HG03342 (cell line): ENCODE measurements around the gene PCSK5.
"Not testable (repeated sequence)": the region's sequence is repeated elsewhere in the genome, so short reads cannot be mapped to it uniquely, and the experiment has no call there.

Source experiments
- ATAC-seq: cut with Tn5 transposase; IDR thresholded peaks from one replicate; pipeline ENCODE4 v1.9.1; 2021; ENCODE audit warnings: mild to moderate bottlenecking, moderate library complexity; ENCODE audit not compliant: unreplicated experiment

Gene PCSK5

DNA sequence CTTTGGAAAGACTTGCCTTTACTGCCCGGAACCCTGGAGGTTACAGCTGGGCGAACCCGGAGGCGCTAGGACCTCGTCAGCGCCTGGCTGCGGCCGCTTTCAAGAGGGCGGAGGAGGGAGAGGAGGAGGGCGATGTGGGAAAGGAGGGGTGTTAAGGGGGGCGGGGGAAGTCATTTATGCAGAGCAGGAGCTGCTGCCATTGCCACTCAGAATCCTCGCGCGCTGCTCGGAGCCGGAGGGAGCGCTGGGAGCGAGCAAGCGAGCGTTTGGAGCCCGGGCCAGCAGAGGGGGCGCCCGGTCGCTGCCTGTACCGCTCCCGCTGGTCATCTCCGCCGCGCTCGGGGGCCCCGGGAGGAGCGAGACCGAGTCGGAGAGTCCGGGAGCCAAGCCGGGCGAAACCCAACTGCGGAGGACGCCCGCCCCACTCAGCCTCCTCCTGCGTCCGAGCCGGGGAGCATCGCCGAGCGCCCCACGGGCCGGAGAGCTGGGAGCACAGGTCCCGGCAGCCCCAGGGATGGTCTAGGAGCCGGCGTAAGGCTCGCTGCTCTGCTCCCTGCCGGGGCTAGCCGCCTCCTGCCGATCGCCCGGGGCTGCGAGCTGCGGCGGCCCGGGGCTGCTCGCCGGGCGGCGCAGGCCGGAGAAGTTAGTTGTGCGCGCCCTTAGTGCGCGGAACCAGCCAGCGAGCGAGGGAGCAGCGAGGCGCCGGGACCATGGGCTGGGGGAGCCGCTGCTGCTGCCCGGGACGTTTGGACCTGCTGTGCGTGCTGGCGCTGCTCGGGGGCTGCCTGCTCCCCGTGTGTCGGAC is at the start of gene PCSK5:
Gene PCSK5 (plus strand): TSS at position 202 of the 805 bp plus-strand sequence. CDS start 509 bp downstream, at position 711.
- peak; percentile 77 for ATAC-seq

GRCh38 chr9:75844321-75844720 is 46.2 kb upstream of the PCSK5 start:
- no peak for ATAC-seq

DNA sequence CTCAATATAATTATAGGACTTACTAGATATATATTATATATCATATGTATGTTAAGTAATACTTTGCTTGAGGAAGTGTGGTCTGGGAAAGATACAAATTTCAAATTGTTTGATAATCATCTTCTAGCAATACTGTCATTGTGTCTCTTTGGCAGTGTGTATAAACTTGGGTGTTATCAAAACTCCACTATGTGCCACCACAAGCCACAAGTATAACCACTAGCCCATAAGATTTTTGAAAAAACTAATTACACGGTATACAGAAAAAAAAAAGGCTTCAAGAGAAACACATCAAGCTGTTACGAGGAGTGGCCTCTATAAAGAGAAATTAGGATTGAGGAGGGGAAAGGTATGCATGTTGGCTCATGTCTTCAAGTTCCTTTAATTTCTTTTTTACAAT is 44.7 kb upstream of the PCSK5 start:
- no peak for ATAC-seq

DNA sequence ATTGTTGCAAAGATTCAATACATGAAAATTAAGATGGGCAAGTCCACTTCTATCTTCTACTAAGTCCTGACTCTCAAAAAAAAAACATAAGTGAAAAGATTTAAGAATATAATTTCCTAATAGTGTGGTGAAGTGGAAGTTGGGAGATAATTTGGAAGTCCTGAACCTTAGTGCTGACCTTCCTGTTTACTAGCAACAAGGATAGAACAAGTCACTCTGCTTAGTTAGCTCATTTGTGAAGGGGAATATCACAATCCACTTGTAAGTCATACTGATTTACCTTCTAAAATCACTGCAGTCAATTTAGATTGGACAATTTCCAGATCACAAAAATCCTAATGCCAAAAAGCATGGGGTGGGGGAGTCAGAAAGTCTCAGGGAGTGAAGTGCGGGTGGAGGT is 43.4 kb upstream of the PCSK5 start:
- ATAC-seq = no peak

GRCh38 chr9:75850459-75851200 is 39.8 kb upstream of the PCSK5 start:
- ATAC-seq = no peak

- no peak for ATAC-seq
These were observed 38.6 kb upstream of the PCSK5 start for GRCh38 chr9:75851917-75852316.

GRCh38 chr9:75852746-75853145 is 37.7 kb upstream of the PCSK5 start:
- no peak for ATAC-seq

GRCh38 chr9:75855509-75855908 is 35.0 kb upstream of the PCSK5 start:
- no peak for ATAC-seq

DNA sequence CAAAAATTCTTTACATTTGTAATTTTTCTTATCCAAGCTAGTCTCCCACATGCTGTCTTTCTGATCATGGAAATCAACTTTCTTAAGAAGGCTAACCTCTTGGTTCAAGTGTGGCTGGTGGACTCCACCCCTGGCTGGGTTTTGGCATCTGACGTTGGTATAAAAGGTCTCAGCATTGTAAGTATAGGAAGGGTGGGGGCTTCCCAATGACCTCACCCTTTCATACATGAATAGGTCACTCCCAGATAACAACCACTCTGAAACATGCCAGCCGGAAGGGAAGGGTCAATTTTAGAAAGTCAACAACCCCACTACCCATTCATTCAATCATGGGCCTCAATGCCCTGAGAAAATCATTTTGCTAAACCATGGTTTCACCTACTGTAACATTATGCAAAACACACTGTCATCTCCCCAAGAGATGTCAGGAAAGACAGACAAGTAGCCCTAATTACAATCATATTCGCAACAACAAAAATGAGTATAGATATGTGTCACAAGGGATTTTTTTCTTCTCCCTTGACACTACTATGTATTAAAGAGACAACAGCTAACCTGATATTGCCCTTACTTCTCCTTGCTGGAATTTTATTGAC is 31.9 kb upstream of the PCSK5 start:
- peak; percentile 46 for ATAC-seq

GRCh38 chr9:75864266-75864665 is 26.2 kb upstream of the PCSK5 start:
- no peak for ATAC-seq

GRCh38 chr9:75866273-75866871 is 24.1 kb upstream of the PCSK5 start:
- ATAC-seq = peak; percentile 59

- not testable (repeated sequence) for ATAC-seq
These were observed 21.9 kb upstream of the PCSK5 start for GRCh38 chr9:75868526-75868925.

GRCh38 chr9:75869236-75869635 is 21.2 kb upstream of the PCSK5 start:
- ATAC-seq = no peak

- no peak for ATAC-seq
These were observed 20.0 kb upstream of the PCSK5 start for GRCh38 chr9:75870450-75870849.

DNA sequence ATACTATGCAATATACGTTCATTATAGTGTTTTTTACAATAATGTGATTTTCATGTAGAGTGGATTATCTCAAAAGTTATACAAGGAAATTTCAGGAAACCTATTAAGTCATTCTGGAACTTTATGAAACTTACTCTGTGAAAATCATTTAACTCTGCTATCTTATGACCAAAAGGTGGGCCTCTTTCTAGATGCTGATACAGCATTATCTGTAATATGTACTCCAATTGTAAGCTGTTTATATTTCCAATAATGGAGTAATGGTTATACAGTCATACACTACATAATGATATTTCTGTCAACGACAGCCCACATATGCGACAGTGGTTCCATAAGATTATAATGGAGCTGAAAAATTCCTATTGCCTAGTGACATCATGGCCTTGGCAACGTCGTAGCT is 18.8 kb upstream of the PCSK5 start:
- no peak for ATAC-seq

DNA sequence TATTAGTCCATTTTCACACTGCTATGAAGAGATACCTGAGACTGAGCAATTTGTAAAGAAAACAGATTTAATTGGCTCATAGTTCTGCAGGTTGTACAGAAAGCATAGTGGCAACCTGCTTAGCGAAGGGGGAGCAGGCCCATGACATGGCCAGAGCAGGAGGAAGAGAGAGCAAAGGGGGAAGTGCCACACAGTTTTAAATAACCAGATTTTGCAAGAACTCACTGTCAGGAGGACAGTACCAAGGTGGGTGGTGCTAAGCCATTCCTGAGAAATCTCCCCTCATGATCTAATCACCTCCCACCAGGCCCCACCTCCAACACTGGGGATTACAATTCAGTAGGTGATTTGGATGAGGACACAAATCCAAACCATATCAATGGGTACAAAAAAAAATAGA is 16.8 kb upstream of the PCSK5 start:
- no peak for ATAC-seq

DNA sequence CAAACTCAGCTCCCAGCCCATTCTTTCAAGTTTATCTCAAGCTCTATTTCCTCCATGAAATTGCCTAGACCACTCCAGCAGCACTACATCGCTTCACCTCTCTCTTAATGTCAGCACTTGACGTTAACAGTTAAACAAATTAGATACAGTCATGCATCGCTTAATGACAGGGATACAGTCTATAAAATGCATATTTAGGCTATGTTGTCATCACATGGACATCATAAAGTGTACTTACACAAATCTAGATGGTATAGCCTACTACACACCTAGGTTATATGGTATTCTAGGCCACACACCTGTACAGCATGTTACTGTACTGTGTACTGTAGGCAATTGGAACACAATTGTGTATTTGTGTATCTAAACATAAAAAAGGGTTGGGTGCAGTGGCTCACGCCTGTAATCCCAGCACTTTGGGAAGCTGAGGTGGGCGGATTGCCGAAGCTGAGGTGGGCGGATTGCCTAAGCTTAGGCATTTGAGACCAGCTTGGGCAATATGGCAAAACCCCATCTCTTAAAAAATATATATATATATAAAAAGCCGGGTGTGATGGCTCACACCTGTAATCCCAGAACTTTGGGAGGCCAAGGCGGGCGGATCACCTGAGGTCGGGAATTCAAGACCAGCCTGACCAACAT is 13.4 kb upstream of the PCSK5 start:
- ATAC-seq = no peak

DNA sequence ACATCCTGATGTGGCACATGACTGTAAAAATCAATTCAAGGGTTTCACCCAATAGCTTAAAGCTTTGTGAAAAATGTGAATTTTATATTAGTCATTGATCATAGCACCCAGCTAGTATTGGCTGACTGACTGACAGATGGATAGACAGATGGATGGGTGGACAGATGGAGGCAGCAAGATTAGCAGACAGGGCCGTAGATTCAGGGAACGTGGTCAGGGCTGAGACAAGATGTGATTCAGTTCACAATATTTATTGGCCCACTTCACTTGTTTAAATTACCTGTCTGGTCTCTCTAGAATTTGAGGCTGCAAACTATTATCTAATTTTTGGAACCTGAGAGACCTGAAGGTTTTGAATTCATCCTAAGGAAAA is 12.0 kb upstream of the PCSK5 start:
- ATAC-seq = no peak

DNA sequence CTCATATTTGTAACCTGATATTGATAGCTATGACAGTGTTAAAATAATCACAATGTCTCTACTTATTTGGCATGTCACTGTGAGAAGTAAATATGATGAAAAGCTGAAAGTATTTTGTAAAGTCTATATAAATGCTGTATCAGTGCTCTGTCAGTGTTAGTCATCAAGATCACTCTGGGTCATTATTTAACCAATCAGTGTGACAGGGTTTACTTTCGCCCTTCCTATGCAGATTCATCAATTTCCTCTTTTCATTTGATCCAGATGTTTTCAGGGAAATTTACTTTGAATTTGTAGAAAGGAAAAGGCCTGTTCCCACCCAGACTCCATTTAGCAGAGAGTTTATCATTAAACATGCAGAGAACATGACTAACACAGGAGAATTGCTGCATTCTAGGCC is 9.9 kb upstream of the PCSK5 start:
- ATAC-seq = no peak

DNA sequence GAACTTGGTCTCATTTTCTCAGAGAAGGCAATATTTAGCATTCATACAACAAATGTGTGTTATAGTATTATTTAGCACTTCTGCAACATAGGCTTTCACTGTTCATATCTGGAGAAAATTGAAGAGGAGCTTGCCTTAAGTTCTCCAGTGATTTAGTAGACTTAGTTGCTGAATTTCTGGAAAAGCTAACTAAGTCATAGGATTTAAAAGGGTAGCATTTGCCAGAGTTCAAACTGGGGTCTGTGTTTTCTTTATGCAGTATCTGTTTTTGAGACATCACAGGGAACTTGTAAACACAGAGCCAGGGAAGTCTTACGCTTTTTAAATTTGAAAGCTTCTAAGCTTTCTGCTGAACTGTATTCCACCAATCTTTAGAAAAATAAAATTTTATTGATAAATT is 8.7 kb upstream of the PCSK5 start:
- no peak for ATAC-seq

DNA sequence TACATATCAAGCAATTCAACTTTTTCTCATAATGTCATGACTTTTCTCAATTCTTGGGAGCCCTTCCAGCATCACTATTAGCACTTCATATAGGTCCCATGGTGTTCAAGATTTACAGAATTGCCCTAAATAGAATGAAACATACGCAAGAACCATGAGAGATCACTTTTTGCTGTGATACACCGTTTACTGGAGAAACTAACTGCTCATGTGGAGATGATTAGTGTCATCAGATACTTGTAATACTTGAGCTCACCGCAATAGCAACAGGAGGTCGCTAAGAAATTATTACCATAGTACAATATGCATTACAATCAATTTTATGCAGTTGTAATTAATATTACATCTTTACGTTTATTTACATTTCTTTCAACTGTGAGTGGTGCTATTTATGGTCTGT is 4.8 kb upstream of the PCSK5 start:
- ATAC-seq = no peak
